ENCODE results near the gene TREM1. TPM values are rescaled to one million over a fixed set of nuclear protein-coding genes. Genes with fewer than 3 reads are reported as not detected.

TREM1 gene
- total RNA-seq, 2 experiments from 2014 or later: 0.19 to 0.51 TPM

- H3K9me3 ChIP-seq (ENCODE audit: low read length): no peaks in the 10 kb centered on the region
- H3K4me3 ChIP-seq (ENCODE audit: low read depth, low read length, poor library complexity, severe bottlenecking): no peak overlapping the region
- no peak for TF ChIP-seq EZH2phosphoT487 (IDR thresholded peaks at IDR 0.05; ENCODE audit: borderline replicate concordance, low read depth, low read length)
- TF ChIP-seq CTCF (conservative IDR thresholded peaks at IDR 0.05; ENCODE audit: low read length): no peak
- H4K20me1 ChIP-seq (ENCODE audit: insufficient read depth, low read length): no peaks in the 10 kb centered on the region
- ChIA-PET POLR2A (interaction anchor here (0.8 kb wide), 1 partner anchor 33 kb away, joined by 3 read pairs; no protein-coding TSS in a partner anchor), CTCF (ENCODE audit: unreplicated experiment) (no interaction called here)
- intact Hi-C loops (cut with micrococcal nuclease; ENCODE audit: unreplicated experiment): no loop called here
- no peaks in the 10 kb centered on the region for H3K36me3 ChIP-seq (ENCODE audit: insufficient read depth, low read length)
- no peaks in the 10 kb centered on the region for H3K4me1 ChIP-seq (ENCODE audit: insufficient read depth, low read length, poor library complexity, severe bottlenecking)
- H3K27ac ChIP-seq (ENCODE audit: low read depth, low read length, poor library complexity, severe bottlenecking): no peak overlapping the region
- DNase-seq (ENCODE audit: low spot score): no peak
- H3K79me2 ChIP-seq (ENCODE audit: insufficient read depth, low read depth, low read length): no peaks in the 10 kb centered on the region
- H2AFZ ChIP-seq (ENCODE audit: low read length): no peak overlapping the region
- no peak overlapping the region for H3K4me2 ChIP-seq (ENCODE audit: low read length)
- no peaks in the 10 kb centered on the region for H3K9me2 ChIP-seq (ENCODE audit: insufficient read depth, low read length)
- no TSS peak for BruUV-seq (replicated peaks)
These were observed 46.9 kb downstream of the TREM1 start for GRCh38 chr6:41239467-41240159.

DNA sequence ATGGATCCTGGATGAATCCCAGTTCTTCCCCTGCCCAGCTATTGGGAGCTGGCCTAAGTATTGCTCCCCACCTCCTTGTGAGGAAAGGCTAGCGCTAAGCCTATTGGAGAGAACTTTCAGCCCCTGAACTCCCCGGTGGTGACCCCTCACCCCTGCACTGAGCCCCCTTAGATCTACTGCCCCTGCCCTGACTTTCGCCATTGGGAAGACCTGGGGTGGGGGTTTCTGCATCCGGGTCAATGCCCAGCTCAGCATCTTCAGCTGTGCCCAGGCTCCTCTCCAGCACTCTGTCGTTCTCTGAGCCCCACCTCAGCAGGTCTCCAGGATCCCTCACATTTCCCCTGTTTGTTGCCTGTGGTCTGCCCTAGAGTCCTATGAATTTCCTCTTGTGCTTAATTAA lies 49.4 kb downstream of the TREM1 start:
- intact Hi-C loops (cut with micrococcal nuclease; ENCODE audit: unreplicated experiment): no loop called here
- ChIA-PET CTCF (ENCODE audit: unreplicated experiment) (no interaction called here), POLR2A (no interaction called here)
- no peak overlapping the region for H3K27ac ChIP-seq (ENCODE audit: low read depth, low read length, poor library complexity, severe bottlenecking)
- no peak overlapping the region for H3K4me3 ChIP-seq (ENCODE audit: low read depth, low read length, poor library complexity, severe bottlenecking)
- TF ChIP-seq CTCF (conservative IDR thresholded peaks at IDR 0.05; ENCODE audit: low read length) (no peak), EZH2phosphoT487 (IDR thresholded peaks at IDR 0.05; ENCODE audit: borderline replicate concordance, low read depth, low read length) (no peak)
- H3K36me3 ChIP-seq (ENCODE audit: insufficient read depth, low read length): no peaks in the 10 kb centered on the region
- BruUV-seq (replicated peaks): no TSS peak
- H2AFZ ChIP-seq (ENCODE audit: low read length): no peak overlapping the region
- no peak for DNase-seq (ENCODE audit: low spot score)
- H3K9me3 ChIP-seq (ENCODE audit: low read length): no peaks in the 10 kb centered on the region
- H3K4me1 ChIP-seq (ENCODE audit: insufficient read depth, low read length, poor library complexity, severe bottlenecking): no peaks in the 10 kb centered on the region
- H3K9me2 ChIP-seq (ENCODE audit: insufficient read depth, low read length): no peaks in the 10 kb centered on the region
- no peaks in the 10 kb centered on the region for H3K79me2 ChIP-seq (ENCODE audit: insufficient read depth, low read depth, low read length)
- H4K20me1 ChIP-seq (ENCODE audit: insufficient read depth, low read length): no peaks in the 10 kb centered on the region
- H3K4me2 ChIP-seq (ENCODE audit: low read length): no peak overlapping the region

DNA sequence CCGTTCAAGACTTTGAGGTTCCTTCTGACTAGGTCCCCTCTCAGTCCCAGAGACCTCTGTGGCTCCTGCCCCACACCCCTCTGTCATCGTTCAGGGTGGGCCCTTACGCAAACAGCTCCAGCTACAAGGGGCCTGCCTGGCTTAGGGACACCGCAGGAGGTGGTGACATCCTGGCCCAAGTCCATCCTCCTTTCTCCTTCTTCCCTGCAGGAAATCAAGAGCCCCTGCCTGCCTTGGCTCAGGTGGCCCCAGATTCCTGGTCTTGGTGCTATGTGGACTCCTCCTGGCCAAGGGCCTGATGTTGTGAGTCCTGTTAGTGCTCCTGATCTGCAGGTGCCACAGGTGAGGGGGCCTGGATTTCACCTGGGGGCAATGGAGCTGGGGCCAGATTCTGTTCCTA lies 50.2 kb downstream of the TREM1 start:
- CTCF ChIA-PET (ENCODE audit: unreplicated experiment): interaction anchor here (0.7 kb wide), 1 partner anchor 19 kb away, joined by 3 read pairs; no protein-coding TSS in a partner anchor
- no peak for TF ChIP-seq EZH2phosphoT487 (IDR thresholded peaks at IDR 0.05; ENCODE audit: borderline replicate concordance, low read depth, low read length)
- BruUV-seq (replicated peaks): no TSS peak

More for the DNA sequence above, 50.2 kb downstream of the TREM1 start:
- Histone ChIP-seq H3K27ac (ENCODE audit: low read depth, low read length, poor library complexity, severe bottlenecking) (no peak overlapping the region), H4K20me1 (ENCODE audit: insufficient read depth, low read length) (no peaks in the 10 kb centered on the region), H3K9me3 (ENCODE audit: low read length) (no peaks in the 10 kb centered on the region), H3K79me2 (ENCODE audit: insufficient read depth, low read depth, low read length) (no peaks in the 10 kb centered on the region), H3K9me2 (ENCODE audit: insufficient read depth, low read length) (no peaks in the 10 kb centered on the region), H3K4me1 (ENCODE audit: insufficient read depth, low read length, poor library complexity, severe bottlenecking) (no peaks in the 10 kb centered on the region), H3K4me3 (ENCODE audit: low read depth, low read length, poor library complexity, severe bottlenecking) (no peak overlapping the region), H3K36me3 (ENCODE audit: insufficient read depth, low read length) (no peaks in the 10 kb centered on the region), H2AFZ (ENCODE audit: low read length) (no peak overlapping the region), H3K4me2 (ENCODE audit: low read length) (no peak overlapping the region)
- POLR2A ChIA-PET: interaction anchor here (0.7 kb wide), 1 partner anchor 25 kb away, joined by 3 read pairs; no protein-coding TSS in a partner anchor
- intact Hi-C loops (cut with micrococcal nuclease; ENCODE audit: unreplicated experiment): no loop called here
- no peak for DNase-seq (ENCODE audit: low spot score)
